Measurements from ENCODE around the gene NUDT15. TPM values are rescaled to one million over a fixed set of nuclear protein-coding genes. Genes with fewer than 3 reads are reported as not detected.

Gene NUDT15
- total and polyA plus RNA-seq, 2 of the 8 experiments (the other 6 are each of a cell fraction or from before 2014, with no cell fraction given): 37.8 to 65.9 TPM

GRCh38 chr13:48009284-48009683 is 28.2 kb upstream of the NUDT15 start:
- 88% methylated on average over 1 of the region's 1 CpG; no CpG with 5 or more reads in 1 of the 2 experiments for WGBS, 2 experiments (ENCODE audit: extremely low coverage in 1 of 2, insufficient coverage in 1 of 2, insufficient read length in 1 of 2, insufficient replicate concordance in 2 of 2, low coverage in 1 of 2, low lambda C conversion rate in 2 of 2, missing lambda C conversion rate in 1 of 2)
- Histone ChIP-seq H2BK12ac (ENCODE audit: low read depth, low read length) (no peak overlapping the region), H3K79me2 (ENCODE audit: control insufficient read depth in 1 of 2, insufficient read depth in 2 of 2, low read length in 2 of 2) (no peaks in the 10 kb centered on the region), H4K91ac (replicated peaks; ENCODE audit: insufficient read length, low read length) (no peak overlapping the region), H4K20me1 (replicated peaks in 1 of 2; ENCODE audit: control insufficient read depth in 1 of 2, insufficient read depth in 2 of 2, low read length in 2 of 2) (no peaks in the 10 kb centered on the region), H4K5ac (ENCODE audit: insufficient read length, low read depth, low read length) (no peak overlapping the region), H3K23me2 (ENCODE audit: low read depth, low read length) (no peaks in the 10 kb centered on the region), H2BK5ac (ENCODE audit: low read depth, low read length) (no peak overlapping the region), H3K27me3 (replicated peaks in 1 of 4; ENCODE audit: control insufficient read depth in 3 of 4, extremely low read depth in 1 of 4, insufficient read depth in 3 of 4, low read length in 3 of 4) (no peaks in the 10 kb centered on the region), H3K14ac (ENCODE audit: insufficient read length) (no peak overlapping the region), H3K4me2 (ENCODE audit: insufficient read depth in 1 of 2, low read depth in 2 of 2, low read length in 2 of 2) (no peak overlapping the region), H2BK120ac (replicated peaks; ENCODE audit: low read depth, low read length) (no peak overlapping the region), H3K56ac (replicated peaks; ENCODE audit: insufficient read length, low read depth, low read length) (no peak overlapping the region), H3K36me3 (ENCODE audit: control insufficient read depth in 2 of 4, insufficient read depth in 4 of 4, low read length in 3 of 4) (no peaks in the 10 kb centered on the region), H3K4ac (replicated peaks; ENCODE audit: insufficient read length, low read depth, low read length) (no peak overlapping the region), H2AK5ac (ENCODE audit: low read depth, low read length) (no peak overlapping the region), H2BK20ac (ENCODE audit: low read length) (no peak overlapping the region), H2AFZ (ENCODE audit: low read length) (no peak overlapping the region), H3K23ac (ENCODE audit: insufficient read length) (no peak overlapping the region), H3K18ac (ENCODE audit: extremely low read depth, low read length) (no peak overlapping the region), H3K9me3 (ENCODE audit: insufficient read depth in 2 of 2, low read depth in 1 of 2, low read length in 1 of 2) (no peaks in the 10 kb centered on the region), H3K4me1 (replicated peaks in 1 of 4; ENCODE audit: control insufficient read depth in 3 of 4, insufficient read depth in 4 of 4, low read length in 3 of 4) (peaks cover 0 to 2% (median 1%) of the 10 kb centered on the region in 4 experiments; a peak in 2 of 7 replicates), H4K8ac (ENCODE audit: extremely low read depth, insufficient read depth, low read length) (no peak overlapping the region), H2BK15ac (ENCODE audit: low read length) (no peak overlapping the region), H3K27ac (ENCODE audit: low read depth, low read length) (no peak overlapping the region), H3K4me3 (ENCODE audit: extremely low read depth in 1 of 4, insufficient read depth in 2 of 4, low read depth in 3 of 4, low read length in 4 of 4) (no peak overlapping the region), H3K79me1 (ENCODE audit: low read depth, low read length) (no peaks in the 10 kb centered on the region), H3K9ac (replicated peaks in 1 of 4; ENCODE audit: extremely low read depth in 1 of 4, low read depth in 3 of 4, low read length in 3 of 4) (no peak overlapping the region)
- DNase-seq (ENCODE audit: low read depth in 1 of 2, low spot score in 2 of 2) (no peak), FAIRE-seq (no peak)
- CTCF ChIA-PET (ENCODE audit: partially characterized antibody): no interaction called here
- TF ChIP-seq SP1 (IDR thresholded peaks at IDR 0.05; ENCODE audit: low read depth, low read length) (no peak), JUND (IDR thresholded peaks at IDR 0.05; ENCODE audit: low read length) (no peak), E2F6 (IDR thresholded peaks at IDR 0.05) (no peak), TAF1 (IDR thresholded peaks at IDR 0.05; ENCODE audit: low read depth, low read length) (no peak), NANOG (IDR thresholded peaks at IDR 0.05; ENCODE audit: insufficient read depth, low read depth, low read length, poor library complexity, severe bottlenecking) (no peak)
- POLR2A ChIA-PET (ENCODE audit: partially characterized antibody): no interaction called here
